IPS-18a (cell line): Measurements from ENCODE around the gene VTI1B.
A peak's percentile ranks its signal among the peaks of the same experiment; 100 is the strongest.
"Not testable (repeated sequence)": the region's sequence is repeated elsewhere in the genome, so short reads cannot be mapped to it uniquely, and the experiment has no call there.

ENCODE experiments used
- H3K27ac ChIP-seq: one replicate; pipeline ENCODE4 v1.5.1; 2013; ENCODE audit warnings: low read length
- H3K27me3 ChIP-seq: one replicate; pipeline ENCODE4 v1.6.1; 2013; ENCODE audit warnings: mild to moderate bottlenecking, low read length; ENCODE audit not compliant: control insufficient read depth, insufficient read depth
- H3K36me3 ChIP-seq: one replicate; pipeline ENCODE4 v1.6.1; 2013; ENCODE audit warnings: low read depth, low read length; ENCODE audit not compliant: control insufficient read depth
- H3K4me1 ChIP-seq: one replicate; pipeline ENCODE4 v1.6.1; 2013; ENCODE audit warnings: low read depth, low read length; ENCODE audit not compliant: control insufficient read depth
- H3K4me3 ChIP-seq: one replicate; pipeline ENCODE4 v1.5.1; 2013; ENCODE audit warnings: low read length
- H3K9ac ChIP-seq: one replicate; pipeline ENCODE4 v1.6.1; 2013; ENCODE audit warnings: mild to moderate bottlenecking, low read length, moderate library complexity
- H3K9me3 ChIP-seq: one replicate; pipeline ENCODE4 v1.6.1; 2013; ENCODE audit warnings: low read depth, low read length; ENCODE audit not compliant: control insufficient read depth

The VTI1B gene

DNA sequence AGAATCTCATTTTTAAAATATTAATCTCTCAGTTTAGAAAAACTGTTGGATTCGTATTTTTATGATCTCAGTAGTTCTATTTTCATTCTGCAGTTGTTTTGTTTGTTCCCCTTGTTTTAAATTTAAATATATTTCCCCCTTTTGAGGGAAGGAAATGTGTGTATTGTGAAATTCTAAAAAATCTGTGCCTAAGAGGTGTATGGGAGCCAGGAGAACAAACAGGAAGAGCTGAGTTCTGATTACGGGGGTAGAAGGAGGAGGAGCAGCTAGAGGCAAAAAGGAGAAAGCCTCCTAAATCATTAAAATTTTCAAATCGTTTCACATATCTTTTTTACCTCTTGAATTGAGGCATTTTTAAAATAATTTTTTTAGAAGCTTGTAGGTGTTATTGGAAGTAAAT, 29.6 kb upstream of the VTI1B start:
- Histone ChIP-seq H3K27ac (no peak overlapping the region), H3K4me3 (no peak overlapping the region), H3K4me1 (no peaks in the 10 kb centered on the region), H3K9me3 (peaks cover 11% of the 10 kb centered on the region), H3K9ac (no peak overlapping the region), H3K27me3 (no peaks in the 10 kb centered on the region), H3K36me3 (no peaks in the 10 kb centered on the region)

DNA sequence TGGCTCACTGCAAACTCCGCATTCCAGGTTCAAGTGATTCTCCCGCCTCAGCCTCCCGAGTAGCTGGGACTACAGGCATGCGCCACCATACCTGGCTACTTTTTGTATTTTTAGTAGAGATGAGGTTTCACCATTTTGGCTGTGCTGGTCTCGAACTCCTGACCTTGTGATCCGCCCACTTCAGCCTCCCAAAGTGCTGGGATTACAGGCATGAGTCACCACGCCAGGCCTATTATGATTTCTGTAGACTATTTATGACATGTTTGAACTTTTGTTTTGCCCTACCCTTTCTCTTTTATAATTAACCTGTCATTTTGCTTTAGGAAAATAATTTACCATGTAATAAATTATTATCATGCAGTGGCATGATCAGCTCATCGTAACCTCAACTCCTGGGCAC, 27.1 kb upstream of the VTI1B start, which contains the start of gene RDH12:
RDH12 (plus strand) TSS at position 395 of the 400 bp plus-strand sequence. CDS start 20,757 bp downstream, outside the sequence.
- H3K4me3 ChIP-seq, H3K9me3 ChIP-seq, H3K27me3 ChIP-seq, H3K9ac ChIP-seq, H3K27ac ChIP-seq, H3K4me1 ChIP-seq, H3K36me3 ChIP-seq: not testable (repeated sequence)

DNA sequence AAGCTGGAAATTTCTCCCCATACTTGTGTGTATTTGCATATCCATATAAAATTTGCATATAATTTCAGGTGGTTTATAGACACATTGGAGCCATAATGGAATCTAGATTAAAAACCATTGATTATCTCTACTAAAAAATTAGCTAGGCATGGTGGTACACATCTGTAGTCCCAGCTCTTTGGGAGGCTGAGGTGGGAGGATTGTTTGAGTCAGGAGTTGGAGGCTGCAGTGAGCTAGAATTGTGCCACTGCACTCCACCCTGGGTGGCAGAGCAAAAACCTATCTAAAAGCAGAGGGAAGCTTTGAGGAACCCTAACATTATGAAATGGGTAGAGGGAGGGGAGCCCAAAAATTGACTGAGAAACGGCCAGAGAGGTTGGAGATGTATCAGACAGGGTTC, 23.7 kb upstream of the VTI1B start:
- Histone ChIP-seq H3K36me3 (peaks cover 2% of the 10 kb centered on the region), H3K4me3 (no peak overlapping the region), H3K4me1 (no peaks in the 10 kb centered on the region), H3K27ac (no peak overlapping the region), H3K9ac (no peak overlapping the region), H3K9me3 (no peaks in the 10 kb centered on the region), H3K27me3 (peaks cover 6% of the 10 kb centered on the region)

DNA sequence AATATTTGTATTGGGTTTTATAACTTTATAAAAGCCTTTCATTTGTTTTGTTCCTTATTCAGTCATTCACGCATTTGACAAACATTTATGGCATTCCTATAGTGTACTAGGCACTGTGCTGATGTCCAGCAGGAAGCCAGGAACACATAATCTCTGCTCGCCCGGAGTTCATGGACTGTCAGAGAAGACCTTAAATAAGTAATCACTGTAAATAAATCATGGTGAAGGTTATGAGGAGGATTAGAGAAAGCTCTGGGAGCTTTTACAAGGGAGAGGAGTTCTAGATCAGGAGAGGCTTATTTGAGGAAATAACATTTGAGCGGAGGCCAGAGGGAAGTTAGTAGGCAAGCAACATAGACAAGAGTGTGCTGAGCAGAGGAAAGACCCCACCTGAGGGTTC, 22.6 kb upstream of the VTI1B start:
- Histone ChIP-seq H3K27ac (no peak overlapping the region), H3K9me3 (no peaks in the 10 kb centered on the region), H3K9ac (no peak overlapping the region), H3K4me1 (no peaks in the 10 kb centered on the region), H3K36me3 (peaks cover 12% of the 10 kb centered on the region), H3K4me3 (no peak overlapping the region), H3K27me3 (peaks cover 6% of the 10 kb centered on the region)

DNA sequence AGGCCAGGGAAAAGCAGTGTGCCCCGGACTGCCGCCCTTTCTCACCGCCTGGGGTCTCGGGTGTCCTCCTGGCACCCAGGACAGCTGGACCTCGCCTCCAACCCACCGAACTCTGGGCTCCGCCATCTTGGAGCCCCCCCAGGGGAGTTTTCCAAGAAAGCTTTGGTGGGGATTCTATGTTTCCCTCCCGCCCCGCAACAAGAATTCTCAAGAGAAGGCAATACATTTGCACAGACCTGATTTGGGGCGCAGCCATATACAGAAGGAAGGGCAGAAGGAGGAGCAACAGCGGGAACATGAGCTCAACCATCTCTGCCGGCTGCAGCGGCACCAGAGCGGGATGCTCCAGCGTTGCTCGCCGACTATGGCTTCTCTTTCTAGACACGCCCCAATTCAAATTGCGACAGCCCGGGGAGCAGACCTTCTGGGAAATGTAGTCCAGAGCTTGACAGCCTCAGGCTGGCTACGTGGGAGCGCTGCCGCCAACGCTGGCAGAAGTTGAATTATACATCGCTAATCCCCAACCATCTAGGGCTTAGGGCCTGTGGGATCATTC, 21.0 kb upstream of the VTI1B start, which contains the start of gene RDH11:
RDH11 (minus strand) TSS at position 371 of the 556 bp plus-strand sequence; CDS start at position 310, 61 bp downstream.
- Histone ChIP-seq H3K9ac (peak within 1 kb of the TSS; percentile 89), H3K27ac (peak within 1 kb of the TSS; percentile 78), H3K36me3 (peaks cover 28% of the 10 kb centered on the region), H3K27me3 (peaks cover 6% of the 10 kb centered on the region), H3K4me1 (no peaks in the 10 kb centered on the region), H3K9me3 (no peaks in the 10 kb centered on the region), H3K4me3 (peak within 1 kb of the TSS; percentile 93)

DNA sequence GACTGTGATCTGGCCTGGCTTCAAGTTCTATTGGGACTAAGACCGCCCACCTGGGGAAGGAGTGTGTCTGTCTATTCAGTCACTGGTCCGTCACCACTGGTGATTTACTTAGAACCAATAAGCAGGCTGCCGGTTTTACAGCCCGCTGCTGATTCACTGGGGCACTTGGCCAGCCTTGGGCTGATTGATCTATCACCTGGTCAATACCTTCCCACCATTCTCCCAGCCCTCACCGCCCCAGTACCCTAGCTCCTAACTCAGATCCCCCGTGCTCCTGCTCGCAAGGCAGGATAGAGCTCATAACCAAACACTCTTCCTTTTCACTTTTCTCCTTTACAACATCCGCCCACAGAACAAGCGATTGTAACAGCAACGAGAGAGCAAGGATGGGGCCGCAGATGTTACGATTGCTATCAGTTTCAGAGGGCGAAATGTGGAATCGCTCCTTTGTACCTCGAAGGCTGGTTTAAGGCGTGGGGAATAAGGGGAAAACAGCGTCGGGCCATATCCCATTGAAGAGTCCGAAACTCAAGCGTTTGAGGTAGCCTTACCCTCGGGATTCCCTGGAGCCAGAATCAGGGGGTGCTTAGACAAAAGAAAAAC, 20.5 kb upstream of the VTI1B start:
- Histone ChIP-seq H3K9me3 (no peaks in the 10 kb centered on the region), H3K36me3 (peaks cover 34% of the 10 kb centered on the region), H3K27me3 (peaks cover 6% of the 10 kb centered on the region), H3K4me1 (no peaks in the 10 kb centered on the region), H3K9ac (peak overlapping the region; percentile 89), H3K4me3 (peak overlapping the region; percentile 93), H3K27ac (peak overlapping the region; percentile 78)

DNA sequence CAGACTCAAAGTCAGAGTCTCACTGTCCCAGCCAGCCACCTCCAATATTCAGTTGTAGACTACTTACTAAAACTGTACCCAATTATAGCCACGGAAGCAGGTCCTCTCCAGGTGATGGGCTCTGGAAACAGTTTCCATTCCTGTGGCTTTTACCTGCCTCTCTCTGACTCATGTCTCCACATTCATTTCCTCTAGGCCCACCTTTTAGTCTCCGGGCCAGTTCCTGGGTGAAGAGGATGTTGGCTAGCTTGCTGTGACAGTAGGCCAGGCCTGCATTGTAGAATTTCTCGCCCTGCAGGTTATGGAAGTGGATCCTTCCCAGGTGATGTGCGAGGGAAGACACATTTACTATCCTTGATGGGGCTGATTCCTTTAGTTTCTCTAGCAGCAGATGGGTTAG, 15.6 kb upstream of the VTI1B start:
- no peaks in the 10 kb centered on the region for H3K9me3 ChIP-seq
- no peaks in the 10 kb centered on the region for H3K4me1 ChIP-seq
- no peaks in the 10 kb centered on the region for H3K27me3 ChIP-seq
- no peak overlapping the region for H3K27ac ChIP-seq
- H3K4me3 ChIP-seq = no peak overlapping the region
- peaks cover 79% of the 10 kb centered on the region for H3K36me3 ChIP-seq
- no peak overlapping the region for H3K9ac ChIP-seq

DNA sequence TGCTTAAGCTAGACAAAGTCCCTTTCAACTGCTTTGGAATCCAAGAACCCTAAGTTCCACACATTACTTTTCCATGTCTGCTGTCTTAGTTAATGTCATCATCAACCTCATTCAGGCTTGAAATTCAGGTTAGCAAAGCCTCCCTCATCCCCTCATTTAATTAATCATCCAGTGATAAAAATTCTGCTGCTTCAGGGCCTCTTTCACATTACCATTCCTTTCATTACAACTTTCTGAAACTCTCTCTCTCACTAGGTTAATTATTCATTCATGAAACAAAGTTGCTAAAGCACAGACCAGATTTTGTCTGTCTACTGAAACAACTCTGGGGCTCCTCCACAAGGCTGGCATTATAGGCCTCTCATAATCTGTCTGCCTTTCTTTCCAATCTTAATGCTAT, 9.4 kb upstream of the VTI1B start:
- Histone ChIP-seq H3K4me1 (no peaks in the 10 kb centered on the region), H3K9me3 (no peaks in the 10 kb centered on the region), H3K4me3 (no peak overlapping the region), H3K36me3 (peaks cover 84% of the 10 kb centered on the region), H3K27ac (no peak overlapping the region), H3K27me3 (no peaks in the 10 kb centered on the region), H3K9ac (no peak overlapping the region)

DNA sequence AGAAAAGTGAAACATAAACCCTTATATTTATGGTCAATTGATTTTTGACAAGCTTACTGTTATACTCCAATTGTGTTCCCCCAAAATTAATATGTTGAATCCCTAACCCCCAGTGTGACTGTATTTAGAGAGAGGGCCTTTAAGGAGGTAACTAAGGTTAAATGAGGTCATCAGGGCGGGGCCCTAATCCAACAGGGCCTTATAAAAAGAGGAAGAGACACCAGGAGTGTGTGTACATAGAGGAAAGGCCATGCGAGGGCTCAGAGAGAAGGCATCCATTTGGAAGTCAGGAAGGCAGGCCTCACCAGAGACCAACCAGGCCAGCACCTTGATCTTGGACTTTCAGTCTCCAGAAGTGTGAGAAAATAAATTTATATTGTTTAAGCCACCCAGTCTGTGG, 6.5 kb upstream of the VTI1B start:
- no peaks in the 10 kb centered on the region for H3K9me3 ChIP-seq
- no peak overlapping the region for H3K27ac ChIP-seq
- peaks cover 73% of the 10 kb centered on the region for H3K36me3 ChIP-seq
- no peaks in the 10 kb centered on the region for H3K4me1 ChIP-seq
- H3K27me3 ChIP-seq = no peaks in the 10 kb centered on the region
- no peak overlapping the region for H3K4me3 ChIP-seq
- no peak overlapping the region for H3K9ac ChIP-seq

DNA sequence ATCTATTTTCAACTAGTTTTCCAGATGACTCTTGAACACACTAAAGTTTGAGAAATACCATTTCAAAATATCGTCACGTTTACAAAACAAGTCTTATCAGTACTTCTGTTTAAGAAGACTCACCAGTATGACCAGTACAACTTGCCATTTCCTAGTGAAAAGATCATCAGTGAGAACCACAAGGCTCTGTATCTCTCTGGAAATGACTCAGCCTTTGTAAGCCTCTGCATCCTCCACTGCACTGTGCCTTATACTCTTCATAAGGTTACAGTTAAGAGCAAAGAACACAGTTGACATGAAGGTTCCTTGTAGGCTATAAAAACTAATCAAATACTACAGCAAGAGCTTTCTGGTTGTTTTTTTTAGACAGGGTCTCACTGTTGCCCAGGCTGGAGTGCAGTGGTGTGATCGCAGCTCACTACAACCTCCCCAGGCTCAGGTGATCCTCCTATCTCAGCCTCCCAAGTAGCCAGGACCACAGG, 5.7 kb upstream of the VTI1B start:
- H3K4me1 ChIP-seq = no peaks in the 10 kb centered on the region
- no peaks in the 10 kb centered on the region for H3K27me3 ChIP-seq
- no peak overlapping the region for H3K9ac ChIP-seq
- no peak overlapping the region for H3K4me3 ChIP-seq
- no peak overlapping the region for H3K27ac ChIP-seq
- H3K9me3 ChIP-seq = no peaks in the 10 kb centered on the region
- H3K36me3 ChIP-seq = peaks cover 66% of the 10 kb centered on the region

DNA sequence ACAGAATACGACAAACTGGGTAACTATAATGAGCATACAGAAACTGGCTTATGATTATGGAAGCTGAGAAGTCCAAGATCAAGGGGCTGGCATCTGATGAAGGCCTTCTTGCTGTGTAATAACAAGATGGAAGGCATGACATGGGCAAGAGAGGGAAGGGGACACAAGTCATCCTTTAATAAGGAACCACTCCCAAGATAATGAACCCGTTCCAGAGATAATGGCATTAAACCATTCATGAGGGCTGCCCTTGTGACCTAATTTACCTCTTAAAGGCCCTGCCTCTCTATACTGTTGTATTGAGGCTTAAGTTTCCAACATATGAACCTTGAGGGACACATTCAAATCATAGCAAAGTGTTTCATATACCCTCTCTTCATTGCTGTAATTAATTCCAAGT, 4.6 kb upstream of the VTI1B start:
- Histone ChIP-seq H3K4me1 (no peaks in the 10 kb centered on the region), H3K27ac (no peak overlapping the region), H3K36me3 (peaks cover 54% of the 10 kb centered on the region), H3K9ac (no peak overlapping the region), H3K27me3 (no peaks in the 10 kb centered on the region), H3K9me3 (no peaks in the 10 kb centered on the region), H3K4me3 (no peak overlapping the region)

DNA sequence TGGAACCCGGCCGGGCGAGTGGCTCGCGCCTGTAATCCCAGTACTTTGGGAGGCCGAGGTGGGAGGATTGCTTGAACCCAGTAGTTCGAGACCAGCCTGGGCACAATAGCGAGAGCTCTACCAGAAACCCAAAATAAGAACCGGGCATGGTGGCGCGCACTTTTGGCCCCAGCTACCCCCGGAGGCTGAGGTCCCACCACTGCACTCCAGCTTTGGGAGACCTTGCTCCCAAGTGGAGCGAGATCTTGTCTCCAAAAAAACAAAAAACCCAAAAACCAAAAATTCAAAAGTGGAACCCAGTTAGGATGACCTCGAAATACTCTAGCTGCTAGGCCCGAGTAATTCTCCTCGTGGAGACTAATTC, 769 bp upstream of the VTI1B start:
- peak overlapping the region; percentile 70 for H3K4me3 ChIP-seq
- no peak overlapping the region for H3K27ac ChIP-seq
- no peaks in the 10 kb centered on the region for H3K9me3 ChIP-seq
- peak overlapping the region; percentile 87 for H3K9ac ChIP-seq
- no peaks in the 10 kb centered on the region for H3K27me3 ChIP-seq
- peaks cover 24% of the 10 kb centered on the region for H3K36me3 ChIP-seq
- H3K4me1 ChIP-seq = peaks cover 5% of the 10 kb centered on the region
